HG03354 (cell line): ENCODE data around the gene IL1RN.
A peak's percentile ranks its signal among the peaks of the same experiment; 100 is the strongest.

Source experiments
- ATAC-seq: cut with Tn5 transposase; IDR thresholded peaks from one replicate; pipeline ENCODE4 v1.9.1; 2021; ENCODE audit warnings: mild to moderate bottlenecking; ENCODE audit not compliant: unreplicated experiment, poor library complexity, severe bottlenecking

Gene IL1RN

DNA sequence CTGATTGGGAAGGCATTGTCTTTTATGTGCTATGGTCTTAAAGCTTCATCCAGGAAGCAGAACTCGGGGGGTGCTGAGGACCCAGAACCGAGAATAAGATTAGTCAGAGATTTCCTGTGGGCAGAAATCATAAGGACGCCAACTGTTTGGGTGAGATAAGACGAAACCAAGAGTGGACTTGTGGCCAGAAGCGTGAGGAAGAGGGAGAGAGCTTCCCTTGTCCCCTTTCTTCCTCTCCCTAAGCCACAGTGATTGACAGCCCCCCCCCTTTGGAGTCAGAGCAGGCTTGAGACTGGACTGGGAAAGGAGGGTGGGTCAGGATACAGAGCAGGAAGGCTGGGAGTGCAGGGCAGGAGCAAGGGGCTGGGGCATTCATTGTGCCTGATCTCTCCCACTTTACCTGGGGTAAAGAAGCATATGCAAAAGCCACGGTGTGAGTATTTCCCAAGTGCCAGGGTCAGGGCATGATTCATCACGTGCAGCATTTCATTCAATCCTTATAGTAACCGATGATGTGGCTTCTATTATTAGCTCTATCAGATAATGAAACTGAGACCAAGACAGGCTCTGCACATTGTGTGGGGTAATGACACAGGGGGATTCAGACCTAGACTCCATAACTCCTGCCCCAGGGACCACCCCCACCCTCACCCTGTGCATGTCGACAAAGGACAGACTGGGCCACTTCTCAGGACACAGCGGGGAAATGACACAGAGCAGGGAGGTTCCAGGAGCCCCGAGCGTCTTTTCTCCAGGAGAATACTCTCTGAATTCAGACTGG lies 3.0 kb upstream of the IL1RN start:
- ATAC-seq = peak; percentile 70

DNA sequence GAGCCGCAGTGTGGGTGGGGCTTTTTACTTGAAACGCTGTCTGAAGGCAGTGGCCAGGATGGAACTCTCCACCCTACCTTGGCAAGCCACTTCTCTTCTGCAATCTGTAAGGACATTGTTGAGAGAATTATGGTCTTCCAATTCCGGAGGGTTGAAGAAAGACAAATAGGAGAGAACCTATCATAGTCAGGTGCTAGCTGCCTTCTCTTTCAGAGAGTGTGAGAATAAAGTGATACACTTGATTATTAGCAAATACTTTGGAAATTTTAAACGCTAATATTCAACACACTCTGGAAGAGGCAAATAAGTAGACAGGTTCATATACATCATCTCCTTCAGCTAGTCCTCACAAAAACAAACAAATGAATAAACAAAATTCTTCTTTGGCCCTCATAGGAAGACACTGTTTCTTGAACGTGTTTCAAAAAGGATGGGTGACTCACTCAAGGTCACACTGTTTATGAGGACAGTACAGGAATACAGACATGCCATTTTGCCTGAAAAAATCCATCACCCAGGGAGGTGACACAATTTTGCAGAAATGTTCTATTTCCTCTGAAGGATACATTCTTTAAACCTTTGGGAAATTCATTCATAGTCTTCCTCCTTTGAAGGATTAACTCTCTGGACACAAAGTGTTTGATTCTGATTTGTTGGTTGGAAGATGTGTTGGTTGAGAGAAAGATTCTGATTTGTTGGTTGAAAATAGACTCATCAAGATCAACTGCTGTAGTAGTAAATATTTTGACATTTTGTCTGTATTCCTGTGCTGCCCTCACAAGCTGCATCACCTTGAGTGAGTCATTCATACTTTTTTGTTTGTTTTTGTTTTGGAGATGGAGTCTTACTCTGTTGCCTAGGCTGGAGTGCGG lies 2.2 kb upstream of the IL1RN start:
- peak; percentile 28 for ATAC-seq

DNA sequence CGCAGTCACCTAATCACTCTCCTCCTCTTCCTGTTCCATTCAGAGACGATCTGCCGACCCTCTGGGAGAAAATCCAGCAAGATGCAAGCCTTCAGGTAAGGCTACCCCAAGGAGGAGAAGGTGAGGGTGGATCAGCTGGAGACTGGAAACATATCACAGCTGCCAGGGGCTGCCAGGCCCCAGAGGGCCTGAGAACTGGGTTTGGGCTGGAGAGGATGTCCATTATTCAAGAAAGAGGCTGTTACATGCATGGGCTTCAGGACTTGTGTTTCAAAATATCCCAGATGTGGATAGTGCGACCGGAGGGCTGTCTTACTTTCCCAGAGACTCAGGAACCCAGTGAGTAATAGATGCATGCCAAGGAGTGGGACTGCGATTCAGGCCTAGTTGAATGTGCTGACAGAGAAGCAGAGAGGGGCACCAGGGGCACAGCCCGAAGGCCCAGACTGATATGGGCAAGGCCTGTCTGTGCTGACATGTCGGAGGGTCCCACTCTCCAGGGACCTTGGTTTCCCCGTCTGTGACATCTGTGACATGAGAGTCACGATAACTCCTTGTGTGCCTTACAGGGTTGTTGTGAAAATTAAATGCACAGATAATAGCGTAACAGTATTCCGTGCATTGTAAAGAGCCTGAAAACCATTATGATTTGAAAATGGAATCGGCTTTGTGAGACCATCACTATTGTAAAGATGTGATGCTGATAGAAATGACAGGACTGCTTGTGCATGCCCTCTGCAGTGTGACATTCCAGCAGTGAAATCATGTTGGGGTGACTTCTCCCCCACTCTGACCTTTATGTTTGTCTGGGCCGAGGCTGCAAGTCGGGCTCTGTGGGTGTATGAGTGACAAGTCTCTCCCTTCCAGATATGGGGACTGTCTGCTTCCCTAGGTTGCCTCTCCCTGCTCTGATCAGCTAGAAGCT lies 510 bp downstream of the IL1RN start:
- ATAC-seq = no peak

DNA sequence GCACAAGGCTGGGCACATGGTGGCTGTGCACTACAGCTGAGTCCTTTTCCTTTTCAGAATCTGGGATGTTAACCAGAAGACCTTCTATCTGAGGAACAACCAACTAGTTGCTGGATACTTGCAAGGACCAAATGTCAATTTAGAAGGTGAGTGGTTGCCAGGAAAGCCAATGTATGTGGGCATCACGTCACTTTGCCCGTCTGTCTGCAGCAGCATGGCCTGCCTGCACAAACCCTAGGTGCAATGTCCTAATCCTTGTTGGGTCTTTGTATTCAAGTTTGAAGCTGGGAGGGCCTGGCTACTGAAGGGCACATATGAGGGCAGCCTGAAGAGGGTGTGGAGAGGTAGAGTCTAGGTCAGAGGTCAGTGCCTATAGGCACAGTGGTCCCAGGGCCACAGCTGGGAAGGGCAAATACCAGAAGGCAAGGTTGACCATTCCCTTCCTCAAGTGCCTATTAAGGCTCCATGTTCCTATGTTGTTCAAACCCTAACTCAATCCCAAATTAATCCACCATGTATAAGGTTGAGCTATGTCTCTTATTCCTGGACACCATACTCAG lies 2.2 kb downstream of the IL1RN start:
- ATAC-seq = no peak

- ATAC-seq = no peak
These were observed 4.2 kb downstream of the IL1RN start for GRCh38 chr2:113131352-113132185.

DNA sequence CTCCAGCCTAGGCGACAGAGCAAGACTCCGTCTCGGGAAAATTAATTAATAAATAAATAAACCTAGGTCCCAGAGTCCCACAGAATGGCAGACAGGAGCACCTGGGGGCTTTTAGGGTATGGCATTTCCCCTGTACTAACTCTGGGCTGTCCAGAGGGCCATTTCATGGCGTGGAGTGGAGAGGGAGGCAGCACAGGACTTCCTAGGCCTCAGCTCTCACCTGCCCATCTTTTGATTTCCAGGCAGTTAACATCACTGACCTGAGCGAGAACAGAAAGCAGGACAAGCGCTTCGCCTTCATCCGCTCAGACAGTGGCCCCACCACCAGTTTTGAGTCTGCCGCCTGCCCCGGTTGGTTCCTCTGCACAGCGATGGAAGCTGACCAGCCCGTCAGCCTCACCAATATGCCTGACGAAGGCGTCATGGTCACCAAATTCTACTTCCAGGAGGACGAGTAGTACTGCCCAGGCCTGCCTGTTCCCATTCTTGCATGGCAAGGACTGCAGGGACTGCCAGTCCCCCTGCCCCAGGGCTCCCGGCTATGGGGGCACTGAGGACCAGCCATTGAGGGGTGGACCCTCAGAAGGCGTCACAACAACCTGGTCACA lies 5.1 kb downstream of the IL1RN start:
- ATAC-seq = no peak

DNA sequence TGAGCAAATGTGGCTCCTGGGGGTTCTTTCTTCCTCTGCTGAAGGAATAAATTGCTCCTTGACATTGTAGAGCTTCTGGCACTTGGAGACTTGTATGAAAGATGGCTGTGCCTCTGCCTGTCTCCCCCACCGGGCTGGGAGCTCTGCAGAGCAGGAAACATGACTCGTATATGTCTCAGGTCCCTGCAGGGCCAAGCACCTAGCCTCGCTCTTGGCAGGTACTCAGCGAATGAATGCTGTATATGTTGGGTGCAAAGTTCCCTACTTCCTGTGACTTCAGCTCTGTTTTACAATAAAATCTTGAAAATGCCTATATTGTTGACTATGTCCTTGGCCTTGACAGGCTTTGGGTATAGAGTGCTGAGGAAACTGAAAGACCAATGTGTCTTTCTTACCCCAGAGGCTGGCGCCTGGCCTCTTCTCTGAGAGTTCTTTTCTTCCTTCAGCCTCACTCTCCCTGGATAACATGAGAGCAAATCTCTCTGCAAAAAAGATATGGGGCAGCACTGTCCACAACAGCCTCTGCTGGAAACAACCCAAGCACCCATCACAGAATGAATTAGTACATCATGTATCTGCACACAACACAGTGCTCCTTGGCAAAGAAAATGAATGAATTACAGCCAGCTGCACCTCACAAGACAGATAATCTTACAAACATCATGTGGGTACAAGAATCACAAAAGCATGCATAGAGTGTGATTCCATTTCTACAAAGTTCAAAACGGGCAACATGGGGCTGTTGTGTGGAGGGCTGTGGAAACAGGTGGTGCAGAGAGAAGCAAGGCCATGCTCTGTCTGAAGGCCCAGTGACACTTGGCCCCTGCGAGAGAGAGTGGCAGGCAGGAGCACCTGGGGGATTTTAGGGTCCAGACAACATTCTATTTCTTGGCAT lies 6.6 kb downstream of the IL1RN start:
- ATAC-seq = no peak

DNA sequence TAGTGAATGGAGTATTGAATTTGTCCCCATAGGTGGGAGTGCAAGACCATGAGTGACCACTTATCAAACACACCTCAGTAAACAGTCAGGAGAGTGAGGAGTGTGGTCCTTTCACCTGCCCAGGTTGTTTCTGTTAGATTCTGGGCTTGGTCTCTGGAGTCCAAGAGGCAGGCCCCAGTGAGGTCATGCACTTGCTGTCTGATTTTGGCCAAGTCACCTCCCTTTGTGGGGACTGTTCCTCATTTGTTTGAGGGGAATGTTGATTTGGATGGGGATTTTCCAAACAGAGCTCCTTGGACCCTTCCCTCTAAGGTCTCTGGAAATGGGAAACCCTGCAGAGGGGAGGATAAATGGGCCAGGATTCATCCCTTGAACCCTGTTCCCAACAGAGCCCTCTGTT lies 7.3 kb downstream of the IL1RN start:
- no peak for ATAC-seq

DNA sequence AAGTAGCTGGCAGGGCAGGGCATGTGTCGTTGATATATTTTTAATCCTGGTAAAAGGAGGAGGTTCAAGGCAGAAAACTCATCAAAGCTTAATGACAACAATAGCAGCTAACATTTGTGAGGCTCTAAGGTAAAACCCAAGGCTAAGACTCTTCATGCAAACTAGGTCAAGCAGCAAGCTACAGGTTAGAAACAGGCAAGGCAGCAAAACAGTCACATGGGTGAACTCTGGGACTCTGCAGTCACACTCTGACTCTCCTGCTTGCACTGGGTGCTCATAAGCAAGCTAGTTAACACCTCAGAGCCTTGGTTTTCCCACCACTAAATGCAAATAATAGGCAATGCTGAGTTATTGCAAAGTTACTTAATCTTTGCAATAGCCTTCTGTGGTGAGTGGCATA lies 7.9 kb downstream of the IL1RN start:
- no peak for ATAC-seq

- no peak for ATAC-seq
These were observed 9.7 kb downstream of the IL1RN start for GRCh38 chr2:113136828-113137775.

DNA sequence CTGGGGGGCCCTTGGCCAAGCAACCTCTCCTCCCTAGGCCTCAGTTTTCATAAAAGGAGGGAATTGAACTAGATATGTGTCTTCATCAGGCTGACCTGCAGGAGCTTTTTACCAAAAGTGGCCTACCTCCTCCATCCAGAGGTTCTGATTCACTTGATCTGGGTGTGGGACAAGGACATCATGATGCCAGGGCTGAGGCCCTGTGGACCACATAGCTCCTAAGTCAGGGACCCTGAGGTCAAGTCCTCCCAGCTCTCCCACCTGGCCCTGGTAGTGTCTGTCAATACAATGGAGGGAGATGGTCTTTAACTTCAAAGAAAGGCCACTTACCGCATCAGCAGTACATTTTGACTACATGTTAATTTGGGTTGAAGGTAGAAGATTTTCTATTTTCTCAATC lies 10.4 kb downstream of the IL1RN start:
- no peak for ATAC-seq

DNA sequence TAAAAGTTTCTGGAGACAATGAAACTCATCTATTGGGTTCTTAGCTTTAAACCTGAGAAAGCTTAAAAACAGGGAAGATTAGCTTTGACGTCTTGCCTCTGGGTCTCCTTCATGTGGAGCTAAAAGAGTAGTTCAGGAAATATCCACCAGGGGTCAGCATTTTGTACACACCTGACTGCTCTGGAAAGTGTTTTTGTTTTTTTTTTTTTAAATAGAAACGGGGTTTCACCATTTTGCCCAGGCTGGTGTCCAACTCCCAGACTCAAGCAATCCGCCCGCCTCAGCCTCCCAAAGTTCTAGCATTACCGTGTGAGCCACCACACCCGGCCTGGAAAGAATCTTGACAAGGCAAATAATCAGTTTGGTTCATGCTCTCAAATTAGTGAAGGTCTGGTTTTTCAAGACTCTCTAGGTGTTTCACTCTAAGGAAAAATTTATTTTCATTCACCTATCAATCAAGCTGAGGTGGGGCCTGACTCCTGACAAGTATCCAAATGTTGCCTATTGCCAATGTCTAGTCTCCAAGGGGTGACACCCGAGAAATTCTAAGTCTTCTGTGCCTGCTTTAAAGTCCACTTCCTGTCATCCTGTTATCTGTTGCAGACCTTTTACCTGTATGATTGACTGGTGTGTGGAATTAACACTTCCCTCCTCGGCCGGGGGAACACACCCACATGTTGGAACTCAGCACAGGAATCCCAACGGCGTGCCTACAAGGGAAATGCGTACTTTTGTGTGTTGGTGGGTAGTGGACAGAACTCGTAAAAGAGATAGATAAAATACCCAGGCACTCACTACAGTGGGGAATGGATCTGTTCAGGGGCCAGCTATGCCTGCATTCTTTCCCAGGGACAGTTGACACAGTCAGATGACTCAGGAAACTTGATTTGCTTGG lies 11.3 kb downstream of the IL1RN start:
- ATAC-seq = peak; percentile 75

- no peak for ATAC-seq
These were observed 14.1 kb downstream of the IL1RN start for GRCh38 chr2:113141451-113141850.

DNA sequence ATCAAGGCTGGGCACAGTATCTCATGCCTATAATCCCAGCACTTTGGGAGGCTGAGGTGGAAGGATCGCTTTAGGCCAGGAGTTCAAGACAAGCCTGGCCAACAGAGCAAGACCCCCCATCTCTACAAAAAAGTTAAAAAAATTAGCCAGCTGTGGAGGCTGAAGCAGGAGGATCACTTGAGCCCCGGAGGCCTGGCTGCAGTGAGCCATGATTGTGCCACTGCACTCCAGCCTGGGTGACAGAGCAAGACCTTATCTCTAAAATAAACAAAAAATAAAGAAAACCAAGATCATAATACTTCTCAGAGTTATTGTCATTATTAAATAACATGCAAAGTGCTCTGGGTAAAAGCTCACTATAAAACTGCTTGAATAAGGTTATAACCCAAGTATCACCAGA lies 14.9 kb downstream of the IL1RN start:
- no peak for ATAC-seq

- ATAC-seq = no peak
These were observed 16.9 kb downstream of the IL1RN start for GRCh38 chr2:113144259-113144658.
